Stimulated activated naive CD4-positive, alpha-beta T cell (primary cell): Measurements from ENCODE around the gene IGFALS.
"Not testable (repeated sequence)": the region's sequence is repeated elsewhere in the genome, so short reads cannot be mapped to it uniquely, and the experiment has no call there.

ENCODE experiments used
- DNase-seq, 6 experiments: peaks; one replicate each; lab custom pipeline; 2025; lab: John Stamatoyannopoulos, UW

The IGFALS gene

GRCh38 chr16:1818204-1818872 is 24.8 kb upstream of the IGFALS start:
- DNase-seq, result no peak

- no peak for DNase-seq
Measured at GRCh38 chr16:1817716-1818115, 24.2 kb upstream of the IGFALS start.

- no peak for DNase-seq
Measured at GRCh38 chr16:1817276-1817589, 23.7 kb upstream of the IGFALS start.

GRCh38 chr16:1816396-1817275 is 23.1 kb upstream of the IGFALS start:
- DNase-seq, result no peak

DNA sequence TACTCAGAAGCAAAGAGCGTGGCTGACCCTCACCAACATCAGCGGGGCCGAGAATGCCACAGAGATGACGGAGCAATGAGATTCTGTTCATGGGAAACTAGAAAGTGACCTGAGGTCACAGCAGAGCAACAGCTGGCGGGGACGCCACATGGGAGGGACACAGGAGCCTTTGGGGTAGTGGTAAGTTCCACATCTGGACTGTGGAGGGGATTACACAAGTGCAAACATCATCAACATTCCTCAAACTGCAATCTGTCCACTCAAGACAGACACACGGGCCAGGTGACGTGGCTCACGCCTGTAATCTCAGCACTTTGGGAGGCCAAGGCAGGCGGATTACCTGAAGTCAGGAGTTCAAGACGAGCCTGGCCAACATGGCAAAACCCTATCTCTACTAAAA is 22.0 kb upstream of the IGFALS start:
- DNase-seq, result no peak

DNA sequence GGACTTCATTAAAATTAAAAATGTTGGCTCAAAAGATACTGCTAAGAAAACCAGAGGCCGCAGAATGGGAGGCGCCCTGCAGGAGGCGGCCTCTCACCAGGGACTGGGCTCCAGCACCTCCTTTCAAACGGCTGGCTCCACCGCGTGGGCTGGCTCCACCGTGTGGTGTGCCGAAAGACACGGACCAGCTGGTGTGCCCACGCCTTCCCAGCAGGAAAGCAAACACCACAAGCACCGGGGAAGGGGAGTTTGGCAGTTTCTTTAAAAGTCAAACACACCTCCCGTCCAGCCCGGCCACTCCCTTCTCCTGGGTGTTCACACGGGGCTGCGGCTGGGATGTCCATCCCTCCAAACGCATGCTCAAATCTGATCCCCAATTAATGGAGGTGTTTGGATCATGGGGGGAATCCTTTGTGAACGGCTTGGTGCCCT is 19.2 kb upstream of the IGFALS start:
- DNase-seq, result peak; percentile 23 to 52 (median 42)

DNA sequence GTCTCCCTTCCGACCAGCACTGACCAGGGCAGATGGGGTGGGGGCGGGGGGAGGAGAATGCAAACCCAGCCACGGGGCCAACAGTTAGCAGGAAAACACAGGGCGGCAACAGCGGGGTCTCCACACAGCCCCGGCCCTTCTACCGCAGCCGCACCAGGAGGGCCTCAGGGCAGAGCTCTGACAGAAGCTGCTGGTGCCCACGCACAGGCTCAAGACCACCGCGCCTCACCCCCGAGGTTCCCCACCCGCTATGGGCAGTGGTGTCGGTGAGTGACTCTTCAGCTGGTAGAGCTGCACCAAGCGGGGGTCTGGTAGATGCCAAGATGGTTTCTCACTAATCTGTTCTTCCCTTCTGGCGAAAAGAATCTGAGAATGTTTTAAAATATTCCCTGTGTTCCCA is 17.0 kb upstream of the IGFALS start:
- no peak for DNase-seq

GRCh38 chr16:1810106-1810505 is 16.6 kb upstream of the IGFALS start:
- DNase-seq, result no peak

DNA sequence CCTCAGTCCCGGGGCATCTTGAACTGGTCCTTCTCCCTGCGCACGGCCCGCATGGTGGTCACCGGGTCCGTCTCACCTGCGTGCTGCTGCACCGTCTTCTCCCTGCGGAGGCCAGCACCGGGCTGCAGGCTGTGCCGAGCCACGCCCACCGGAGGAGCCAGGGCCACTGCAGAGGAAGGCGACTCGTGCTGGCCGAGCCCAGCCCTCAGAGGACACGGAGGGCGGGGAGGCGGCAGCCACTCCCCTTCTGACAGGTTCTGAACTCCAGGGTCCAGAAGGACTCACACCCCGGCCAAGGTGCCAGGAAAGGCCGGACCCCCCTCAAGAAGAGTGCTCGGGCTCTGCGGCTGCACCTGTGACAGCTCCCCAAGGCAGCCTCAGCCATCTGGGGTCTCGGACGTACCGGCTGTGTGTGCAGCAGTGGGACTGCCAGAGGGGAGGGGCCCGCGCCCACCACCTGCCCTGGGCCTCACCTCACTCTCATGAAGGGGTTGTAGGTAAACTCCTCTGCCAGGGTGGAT is 15.8 kb upstream of the IGFALS start:
- no peak for DNase-seq

- no peak for DNase-seq
Measured at GRCh38 chr16:1808691-1809090, 15.2 kb upstream of the IGFALS start.

DNA sequence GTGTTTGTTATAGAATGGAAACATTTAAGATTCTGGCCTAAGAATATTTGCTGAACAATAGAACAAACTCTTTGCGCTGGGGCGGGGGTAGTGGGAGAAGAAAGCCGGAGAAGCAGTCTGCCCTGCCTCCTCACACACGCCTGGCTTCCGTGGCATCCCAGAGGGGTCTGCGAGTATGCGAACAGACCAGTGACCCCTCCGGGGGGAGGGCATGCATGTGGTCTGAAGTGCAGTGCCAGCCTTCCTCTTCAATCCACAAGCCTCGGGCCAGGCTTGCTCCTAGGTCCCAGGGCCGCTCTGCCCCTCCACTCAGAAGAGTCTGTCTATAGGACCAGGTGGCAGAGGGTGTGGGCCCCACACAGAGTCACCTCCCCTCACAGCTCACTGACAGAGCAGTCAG is 14.1 kb upstream of the IGFALS start:
- DNase-seq, result no peak

- DNase-seq, result no peak
Measured at GRCh38 chr16:1800701-1801100, 7.2 kb upstream of the IGFALS start.

DNA sequence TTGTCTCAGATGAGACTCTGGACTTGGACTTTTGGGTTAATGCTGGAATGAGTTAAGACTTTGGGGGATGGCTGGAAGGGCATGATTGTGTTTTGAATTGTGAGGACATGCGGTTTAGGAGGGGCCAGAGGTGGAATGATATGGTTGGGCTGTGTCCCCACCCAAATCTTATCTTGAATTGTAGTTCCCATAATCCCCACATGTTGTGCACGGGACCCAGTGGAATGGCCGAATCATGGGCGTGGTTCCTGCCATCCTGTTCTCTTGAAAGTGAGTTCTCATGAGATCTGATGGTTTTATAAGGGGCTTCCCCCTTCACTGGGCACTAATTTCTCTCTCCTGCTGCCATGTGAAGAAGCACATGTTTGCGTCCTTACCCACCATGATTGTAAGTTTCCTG is 5.8 kb upstream of the IGFALS start:
- not testable (repeated sequence) for DNase-seq

GRCh38 chr16:1794908-1795666 is 1.6 kb upstream of the IGFALS start:
- no peak for DNase-seq

- DNase-seq, result no peak
Measured at GRCh38 chr16:1794221-1794871, 841 bp upstream of the IGFALS start.

GRCh38 chr16:1792836-1793577 is 498 bp downstream of the IGFALS start:
- no peak for DNase-seq

DNA sequence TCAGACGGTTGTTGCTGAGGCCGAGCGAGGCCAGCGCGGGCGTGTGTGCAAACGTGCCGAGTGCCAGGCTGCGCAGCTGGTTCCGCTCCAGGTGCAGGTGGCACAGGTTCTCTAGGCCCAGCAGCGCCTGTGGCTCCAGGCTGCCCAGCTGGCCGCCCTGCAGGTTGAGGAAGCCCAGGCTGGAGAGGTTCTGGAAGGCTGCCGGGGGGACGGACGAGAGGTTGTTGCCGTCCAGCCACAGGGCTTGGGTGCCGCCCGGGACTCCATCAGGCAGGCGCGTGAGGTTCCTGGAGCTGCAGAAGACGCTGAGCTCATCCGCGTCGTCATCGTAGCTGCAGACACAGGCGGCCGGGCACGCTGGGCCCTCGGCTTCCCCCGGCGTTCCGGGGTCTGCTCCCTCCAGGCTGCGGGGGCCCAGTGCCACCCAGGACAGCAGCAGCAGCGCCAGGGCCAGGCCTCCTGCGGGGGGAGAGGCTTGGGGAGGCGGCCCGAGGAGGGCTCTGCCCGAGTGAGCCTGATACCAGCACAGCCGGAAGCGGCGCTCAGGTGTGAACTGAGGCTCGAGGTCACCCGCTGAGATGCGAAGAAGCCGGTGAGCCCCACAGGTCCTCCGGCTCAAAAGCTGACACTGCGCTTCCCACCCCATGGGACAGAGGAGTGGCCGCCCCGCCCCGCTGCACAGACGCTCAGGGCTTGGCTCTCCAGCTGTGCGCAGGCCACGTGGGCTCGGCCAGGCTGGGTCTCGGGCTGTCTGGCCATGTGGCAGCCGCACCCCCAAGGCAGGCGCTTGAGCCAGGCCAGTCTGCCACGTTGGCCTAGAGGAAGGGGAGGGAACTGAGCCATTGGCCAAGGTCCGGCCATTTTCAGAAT is 1.3 kb downstream of the IGFALS start:
- DNase-seq, result no peak

DNA sequence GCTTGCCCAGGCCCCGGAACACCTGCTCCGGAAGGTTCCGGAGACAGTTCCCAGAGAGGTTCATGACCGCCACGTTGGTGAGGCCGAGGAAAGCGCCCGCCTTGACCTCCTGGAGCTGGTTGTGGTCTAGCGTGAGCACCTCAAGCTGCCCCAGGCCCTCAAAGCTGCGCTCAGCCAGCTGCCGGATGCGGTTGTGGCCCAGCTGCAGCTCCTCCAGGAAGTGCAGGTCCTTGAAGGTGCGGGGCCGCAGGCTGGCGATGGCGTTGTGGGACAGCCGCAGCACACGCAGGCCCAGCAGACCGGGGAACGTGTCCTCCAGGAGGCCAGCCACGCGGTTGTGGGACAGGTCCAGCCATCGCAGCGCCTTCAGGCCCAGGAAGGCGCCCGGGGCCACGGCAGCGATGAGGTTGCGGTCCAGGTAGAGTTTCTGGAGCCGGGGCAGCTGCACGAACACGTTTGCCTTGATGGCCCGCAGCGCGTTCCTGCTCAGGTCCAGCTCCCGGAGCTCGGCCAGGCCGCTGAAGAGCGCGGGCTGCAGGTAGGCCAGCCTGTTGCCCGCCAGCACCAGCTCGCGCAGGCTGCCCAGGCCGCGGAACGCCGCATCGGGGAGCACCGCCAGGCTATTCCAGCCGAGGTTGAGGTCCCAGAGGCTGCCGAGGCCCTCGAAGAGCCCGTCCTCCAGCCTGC is 2.1 kb downstream of the IGFALS start:
- DNase-seq, result no peak

DNA sequence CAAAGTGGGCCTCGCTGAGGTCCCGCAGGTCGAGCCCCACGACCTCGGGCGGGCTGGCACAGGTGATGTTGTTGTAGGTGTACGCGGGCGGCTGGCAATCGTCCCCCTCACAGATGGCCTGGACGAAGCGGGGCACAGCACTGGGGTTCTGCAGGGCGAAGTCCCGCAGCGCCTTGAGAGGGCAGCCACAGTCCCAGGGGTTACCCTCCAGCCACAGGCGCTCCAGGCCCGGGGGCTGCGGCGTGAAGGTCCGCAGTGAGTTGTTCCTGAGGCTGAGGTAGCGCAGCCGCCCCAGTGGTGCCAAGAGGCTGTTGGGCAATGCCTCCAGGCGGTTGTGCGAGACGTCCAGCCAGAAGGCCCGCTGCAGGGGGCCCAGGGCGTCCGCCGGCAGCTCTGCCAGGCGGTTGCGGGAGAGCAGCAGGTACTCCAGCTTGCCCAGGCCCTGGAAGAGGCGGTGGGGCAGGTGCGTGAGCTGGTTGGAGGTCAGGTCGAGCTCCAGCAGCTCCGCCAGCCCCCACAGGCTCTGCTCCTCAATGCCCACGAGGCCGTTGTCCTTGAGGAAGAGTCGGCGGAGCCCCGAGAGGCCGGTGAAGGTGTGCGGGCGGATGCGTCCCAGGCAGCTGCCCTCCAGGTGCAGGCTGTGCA is 2.8 kb downstream of the IGFALS start:
- DNase-seq, result no peak
